Endothelial cell of umbilical vein (primary cell): ENCODE data around the gene RBM28. TPM values are rescaled to one million over a fixed set of nuclear protein-coding genes. Genes with fewer than 3 reads are reported as not detected.

Experiments used
- BruUV-seq: library from RNA; stranded (reverse); fragments of 400-500 nt; replicated peaks from 2 replicates; lab custom pipeline; 2021; lab: Mats Ljungman, UMichigan
- CTCF ChIA-PET: fragments of 300-600, 350-600 bp; sonication (Branson Sonifier 250); formaldehyde crosslinking; loops from one replicate; lab custom pipeline; 2021; ENCODE audit warnings: antibody characterized with exemption, inconsistent platforms; lab: Charles Lee
- POLR2A ChIA-PET: fragments of 300-600, 350-600 bp; sonication (Branson Sonifier 250); formaldehyde crosslinking; loops from one replicate; lab custom pipeline; 2021; ENCODE audit warnings: antibody characterized with exemption, inconsistent platforms; lab: Charles Lee
- DNase-seq: peaks from one replicate; pipeline ENCODE4 v3.0.0-alpha.2; 2011; ENCODE audit warnings: low read depth, low spot score
- FAIRE-seq: peaks from 2 replicates; lab custom pipeline; 2011; peaks lifted over from hg19 to GRCh38; lab: Jason Lieb, UNC
- H2AFZ ChIP-seq: 2 replicates; pipeline ENCODE4 v1.6.0; 2012; ENCODE audit warnings: low read depth, low read length, control low read depth, inconsistent platforms
- H3K27ac ChIP-seq: 2 replicates; pipeline ENCODE4 v1.5.1; 2011; ENCODE audit warnings: low read depth, mild to moderate bottlenecking, control low read depth, low read length, moderate library complexity; ENCODE audit not compliant: insufficient read depth
- H3K27me3 ChIP-seq, 2 experiments: 2 replicates each; pipeline versions ENCODE4 v1.6.0 to v1.6.1; 2011; ENCODE audit warnings: low read length in 2 of 2, mixed read lengths in 1 of 2; ENCODE audit not compliant: control insufficient read depth in 2 of 2, insufficient read depth in 2 of 2
- H3K36me3 ChIP-seq, 2 experiments: 2 replicates in 1 of 2; 3 replicates in 1 of 2; pipeline ENCODE4 v1.5.1; 2011; ENCODE audit warnings: low read length in 2 of 2, mild to moderate bottlenecking in 1 of 2, moderate library complexity in 1 of 2; ENCODE audit not compliant: control insufficient read depth in 2 of 2, insufficient read depth in 2 of 2; ENCODE audit errors: extremely low read depth in 1 of 2
- H3K4me1 ChIP-seq: 3 replicates; pipeline ENCODE4 v1.5.1; 2011; ENCODE audit warnings: mild to moderate bottlenecking, low read length; ENCODE audit not compliant: control insufficient read depth, insufficient read depth; ENCODE audit errors: extremely low read depth
- H3K4me2 ChIP-seq: 2 replicates; pipeline ENCODE4 v1.6.1; 2011; ENCODE audit warnings: low read length, control low read depth, mixed read lengths; ENCODE audit not compliant: insufficient read depth
- H3K4me3 ChIP-seq, 3 experiments: fragments of 200-600 bp in 1 of 3; sonication (generic), shearing (Covaris generic) in 1 of 3; replicated peaks in 1 of 3; 2 replicates each; pipeline ENCODE4 v1.5.1; 2011 to 2016; ENCODE audit warnings: control low read depth in 3 of 3, low read length in 3 of 3, mild to moderate bottlenecking in 2 of 3, inconsistent platforms in 1 of 3, low read depth in 1 of 3, moderate library complexity in 1 of 3; ENCODE audit not compliant: insufficient read depth in 1 of 3
- H3K79me2 ChIP-seq: 2 replicates; pipeline ENCODE4 v1.6.0; 2012; ENCODE audit warnings: low read length, inconsistent platforms; ENCODE audit not compliant: control insufficient read depth, insufficient read depth
- H3K9ac ChIP-seq: replicated peaks from 2 replicates; pipeline ENCODE3; 2011; ENCODE audit warnings: low read length, control low read depth; ENCODE audit not compliant: insufficient read depth; ENCODE audit errors: extremely low read depth
- H3K9me1 ChIP-seq: replicated peaks from 3 replicates; pipeline ENCODE4 v1.6.0; 2011; ENCODE audit warnings: mild to moderate bottlenecking, low read length; ENCODE audit not compliant: control insufficient read depth, insufficient read depth; ENCODE audit errors: extremely low read depth
- H3K9me3 ChIP-seq: replicated peaks from 2 replicates; pipeline ENCODE4 v1.5.1; 2012; ENCODE audit warnings: low read length, inconsistent platforms; ENCODE audit not compliant: control insufficient read depth, insufficient read depth
- H4K20me1 ChIP-seq: replicated peaks from 2 replicates; pipeline ENCODE3; 2011; ENCODE audit warnings: mild to moderate bottlenecking, low read length; ENCODE audit not compliant: control insufficient read depth, insufficient read depth; ENCODE audit errors: extremely low read depth
- EZH2 ChIP-seq: IDR thresholded peaks from 2 replicates; pipeline ENCODE4 v1.6.1; 2012; ENCODE audit warnings: borderline replicate concordance, low read depth, mild to moderate bottlenecking, moderate library complexity, low read length, inconsistent platforms; ENCODE audit not compliant: severe bottlenecking
- FOS ChIP-seq: IDR thresholded peaks from 2 replicates; pipeline ENCODE4 v1.6.1; 2011; ENCODE audit warnings: mild to moderate bottlenecking, low read length, moderate library complexity, borderline replicate concordance; ENCODE audit not compliant: insufficient read depth
- GATA2 ChIP-seq: IDR thresholded peaks from 2 replicates; pipeline ENCODE4 v1.7.0; 2011; ENCODE audit warnings: low read depth, mild to moderate bottlenecking, moderate library complexity, mixed read lengths, low read length; ENCODE audit not compliant: insufficient read length, insufficient read depth
- JUN ChIP-seq: IDR thresholded peaks from 2 replicates; pipeline ENCODE4 v1.6.1; 2011; ENCODE audit warnings: borderline replicate concordance, low read depth; ENCODE audit not compliant: insufficient read length, insufficient read depth
- MYC ChIP-seq: IDR thresholded peaks from one replicate; pipeline ENCODE4 v1.6.1; 2011; ENCODE audit warnings: mild to moderate bottlenecking, low read depth, low read length
- POLR2A ChIP-seq: IDR thresholded peaks from 2 replicates; pipeline ENCODE4 v1.6.1; 2012; ENCODE audit warnings: low read depth, mild to moderate bottlenecking, control low read depth, low read length
- POLR2AphosphoS5 ChIP-seq: IDR thresholded peaks from 2 replicates; pipeline ENCODE4 v1.6.1; 2012; ENCODE audit warnings: low read depth, mild to moderate bottlenecking, control low read depth, low read length, moderate library complexity; ENCODE audit not compliant: insufficient read depth
- dilution Hi-C: fragments of 300-500 bp; cut with MboI; formaldehyde crosslinking; loops from one replicate; pipeline ENCODE4 v1.15.0; 2019; ENCODE audit warnings: low sequenced_read_pairs; ENCODE audit not compliant: extremely low pct_ligation_motif_present
- intact Hi-C: fragments of 100-400 bp; cut with micrococcal nuclease; formaldehyde crosslinking; loops from one replicate; pipeline ENCODE4 v1.10.0; 2022
- polyA plus RNA-seq, 4 experiments: library from polyadenylated mRNA; depleted of rRNA in 3 of 4; stranded (reverse) in 3 of 4; unstranded in 1 of 4; fragments of >200 nt; gene quantifications; 2 replicates each; pipeline versions ENCODE4 v1.2.1 to v1.2.3, GENCODE V29; 2011 to 2012; ENCODE audit warnings: missing spikeins in 1 of 4
- total RNA-seq: library from RNA; stranded (reverse); gene quantifications from 2 replicates; pipeline ENCODE4 v1.2.3, GENCODE V29; 2021
- TF ChIP-seq, protein P1 (sequence below), 2 donors: IDR thresholded peaks; 1 replicate in 1 of 2; 2 replicates in 1 of 2; pipeline ENCODE4 v1.5.1; 2011; ENCODE audit warnings: low read length in 2 of 2, mild to moderate bottlenecking in 2 of 2, moderate library complexity in 2 of 2, control low read depth in 1 of 2, inconsistent platforms in 1 of 2, low read depth in 1 of 2; ENCODE audit not compliant: insufficient read depth in 1 of 2; ENCODE audit errors: extremely low read depth in 1 of 2
- TF ChIP-seq, protein P2 (sequence below): IDR thresholded peaks from 2 replicates; pipeline ENCODE4 v1.6.1; 2011; ENCODE audit not compliant: insufficient read depth, insufficient read length

Gene RBM28
- total and polyA plus RNA-seq, 2 donors (not counting 3 experiments of a cell fraction or from before 2014, with no cell fraction given) = 11.6 to 58.7 TPM

DNA sequence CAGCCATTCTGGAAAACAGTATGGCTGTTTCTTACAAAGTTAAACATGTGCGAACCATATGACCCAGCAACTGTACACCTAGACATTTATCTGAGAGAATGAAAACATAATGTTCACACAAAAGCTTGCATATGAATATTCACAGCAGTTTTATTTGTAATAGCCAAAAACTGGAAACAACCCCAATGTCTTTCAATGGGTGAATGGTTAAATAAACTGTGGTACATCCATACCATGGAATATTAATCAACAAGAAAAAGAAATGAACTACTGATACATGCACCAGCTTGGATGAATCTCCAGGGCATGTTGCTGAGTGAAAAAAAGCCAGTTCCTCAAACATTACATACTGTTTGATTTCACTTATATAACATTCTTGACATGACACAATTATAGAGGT is 65.3 kb downstream of the RBM28 start:
- Histone ChIP-seq H3K4me1 (no peaks in the 10 kb centered on the region), H3K9ac (no peak overlapping the region), H4K20me1 (no peaks in the 10 kb centered on the region), H2AFZ (no peak overlapping the region), H3K36me3 (no peaks in the 10 kb centered on the region), H3K79me2 (no peaks in the 10 kb centered on the region), H3K4me3 (no peak overlapping the region), H3K9me3 (no peaks in the 10 kb centered on the region), H3K9me1 (no peaks in the 10 kb centered on the region), H3K27me3 (peaks cover 15 to 17% of the 10 kb centered on the region in 2 experiments), H3K27ac (no peak overlapping the region), H3K4me2 (no peak overlapping the region)
- intact Hi-C loops = no loop called here
- dilution Hi-C loops = no loop called here
- no peak for FAIRE-seq
- no peak for DNase-seq
- ChIA-PET POLR2A (no interaction called here), CTCF (no interaction called here)
- no TSS peak for BruUV-seq
- TF ChIP-seq GATA2 = no peak
- TF ChIP-seq EZH2 = no peak
- TF ChIP-seq, protein P1, sequence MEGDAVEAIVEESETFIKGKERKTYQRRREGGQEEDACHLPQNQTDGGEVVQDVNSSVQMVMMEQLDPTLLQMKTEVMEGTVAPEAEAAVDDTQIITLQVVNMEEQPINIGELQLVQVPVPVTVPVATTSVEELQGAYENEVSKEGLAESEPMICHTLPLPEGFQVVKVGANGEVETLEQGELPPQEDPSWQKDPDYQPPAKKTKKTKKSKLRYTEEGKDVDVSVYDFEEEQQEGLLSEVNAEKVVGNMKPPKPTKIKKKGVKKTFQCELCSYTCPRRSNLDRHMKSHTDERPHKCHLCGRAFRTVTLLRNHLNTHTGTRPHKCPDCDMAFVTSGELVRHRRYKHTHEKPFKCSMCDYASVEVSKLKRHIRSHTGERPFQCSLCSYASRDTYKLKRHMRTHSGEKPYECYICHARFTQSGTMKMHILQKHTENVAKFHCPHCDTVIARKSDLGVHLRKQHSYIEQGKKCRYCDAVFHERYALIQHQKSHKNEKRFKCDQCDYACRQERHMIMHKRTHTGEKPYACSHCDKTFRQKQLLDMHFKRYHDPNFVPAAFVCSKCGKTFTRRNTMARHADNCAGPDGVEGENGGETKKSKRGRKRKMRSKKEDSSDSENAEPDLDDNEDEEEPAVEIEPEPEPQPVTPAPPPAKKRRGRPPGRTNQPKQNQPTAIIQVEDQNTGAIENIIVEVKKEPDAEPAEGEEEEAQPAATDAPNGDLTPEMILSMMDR (IDR thresholded peaks at IDR 0.05; ENCODE audit: extremely low read depth in 1 of 2, insufficient read depth in 1 of 2, low read depth in 1 of 2, low read length in 2 of 2) = no peak
- no peak for TF ChIP-seq JUN
- no peak for TF ChIP-seq POLR2AphosphoS5
- TF ChIP-seq MYC = no peak
- TF ChIP-seq, protein P2, sequence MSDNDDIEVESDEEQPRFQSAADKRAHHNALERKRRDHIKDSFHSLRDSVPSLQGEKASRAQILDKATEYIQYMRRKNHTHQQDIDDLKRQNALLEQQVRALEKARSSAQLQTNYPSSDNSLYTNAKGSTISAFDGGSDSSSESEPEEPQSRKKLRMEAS = no peak
- TF ChIP-seq POLR2A = no peak
- TF ChIP-seq FOS = no peak
